ENCODE results near the gene UAP1.

The UAP1 gene

DNA sequence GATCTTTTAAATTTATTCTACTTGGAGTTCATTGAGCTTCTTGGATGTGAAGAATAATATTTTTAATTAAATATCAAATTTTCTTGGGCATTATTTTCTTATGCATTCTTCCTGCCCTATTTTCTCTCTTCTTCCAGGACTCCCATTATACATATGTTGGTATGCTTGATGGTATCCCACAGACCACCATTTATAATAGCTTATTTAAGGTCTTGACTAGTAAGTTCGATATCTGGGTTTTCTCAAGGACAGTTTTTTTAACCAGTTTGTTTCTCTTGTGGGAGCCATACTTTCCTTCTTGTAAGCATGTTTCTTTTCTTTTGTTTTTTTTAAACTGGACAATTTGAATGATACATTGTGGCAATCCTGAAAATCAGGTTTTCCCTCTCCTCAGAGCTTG, 55.3 kb downstream of the UAP1 start:
- no peak for DNase-seq (ENCODE audit: low read depth)

DNA sequence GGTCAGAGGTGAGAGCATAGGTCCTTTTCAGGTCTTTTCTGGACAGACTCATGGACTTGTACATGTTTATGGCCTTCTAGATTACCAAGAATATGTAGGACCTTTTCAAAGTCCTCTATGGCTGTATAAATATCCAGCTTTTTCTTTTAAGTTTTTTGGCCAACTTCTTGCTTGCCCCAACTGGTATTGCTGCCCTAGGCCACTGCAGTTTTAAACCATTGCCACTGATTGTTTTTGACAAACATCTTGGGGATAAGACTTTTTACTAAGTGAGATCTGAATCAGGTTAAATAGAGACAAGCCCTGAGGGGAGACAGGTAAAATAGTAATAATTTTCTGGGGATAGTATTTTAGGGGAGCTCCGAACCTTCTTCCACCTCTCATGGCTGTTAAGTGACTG, 56.0 kb downstream of the UAP1 start:
- no peak for DNase-seq (ENCODE audit: low read depth)

- no peak for DNase-seq (ENCODE audit: low read depth)
Measured at GRCh38 chr1:162619076-162619475, 57.6 kb downstream of the UAP1 start.

GRCh38 chr1:162621256-162621655, 59.7 kb downstream of the UAP1 start:
- no peak for DNase-seq (ENCODE audit: low read depth)

DNA sequence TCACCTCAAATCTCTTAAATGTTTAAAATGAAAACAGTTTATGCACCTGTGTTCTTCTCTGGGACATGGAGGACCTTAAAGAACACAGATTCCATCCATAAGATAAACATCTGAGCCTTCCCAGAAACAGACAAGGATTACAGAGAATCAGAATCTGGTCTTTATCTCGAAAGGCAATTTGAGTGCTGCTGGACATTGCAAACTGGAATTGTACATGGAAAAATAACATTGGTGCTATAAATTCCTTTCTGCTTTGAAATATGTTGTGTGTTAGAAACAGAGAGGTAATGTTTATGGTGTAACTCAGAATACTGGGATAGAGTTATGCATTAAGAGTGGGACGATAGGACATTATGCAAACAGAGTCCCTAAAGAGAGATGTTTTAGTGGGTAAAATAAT, 64.2 kb downstream of the UAP1 start:
- DNase-seq (ENCODE audit: low read depth): no peak

- DNase-seq (ENCODE audit: low read depth): no peak
Measured at GRCh38 chr1:162626094-162626493, 64.6 kb downstream of the UAP1 start.

- no peak for DNase-seq (ENCODE audit: low read depth)
Measured at GRCh38 chr1:162626761-162627160, 65.2 kb downstream of the UAP1 start.

GRCh38 chr1:162627662-162628296, 66.3 kb downstream of the UAP1 start:
- peak; percentile 65 for DNase-seq (ENCODE audit: low read depth)

- DNase-seq (ENCODE audit: low read depth): no peak
Measured at GRCh38 chr1:162629077-162629627, 67.6 kb downstream of the UAP1 start.

GRCh38 chr1:162629651-162630050, 68.1 kb downstream of the UAP1 start:
- DNase-seq (ENCODE audit: low read depth): peak; percentile 83

- DNase-seq (ENCODE audit: low read depth): peak; percentile 78
Measured at GRCh38 chr1:162631546-162632191, 70.1 kb downstream of the UAP1 start.

- peak; percentile 77 for DNase-seq (ENCODE audit: low read depth)
Measured at GRCh38 chr1:162632217-162632666, 70.7 kb downstream of the UAP1 start, which contains the start of gene DDR2. TSS of gene DDR2 (plus strand) at chr1:162632464. CDS start at chr1:162719064, 86,600 bp downstream.

DNA sequence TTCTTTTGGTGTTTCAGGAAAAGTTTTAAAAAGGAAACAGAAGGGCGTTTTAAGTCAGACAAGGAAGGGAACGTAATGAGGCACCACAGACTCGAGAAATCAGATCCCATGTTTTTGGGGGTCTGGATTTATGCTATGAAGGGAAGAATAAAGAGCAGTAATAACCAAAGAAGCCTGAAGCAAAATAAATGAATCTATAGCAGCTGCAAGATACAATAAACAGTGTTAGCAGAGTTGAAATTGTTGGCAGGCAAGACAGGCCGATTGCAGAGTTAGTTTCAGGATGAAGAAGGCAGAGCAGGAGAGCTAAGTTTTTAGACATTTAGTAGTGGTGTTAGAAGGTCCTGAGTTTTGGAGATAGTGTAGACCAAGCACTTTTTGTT, 71.2 kb downstream of the UAP1 start:
- peak; percentile 66 for DNase-seq (ENCODE audit: low read depth)

GRCh38 chr1:162633081-162633762, 71.7 kb downstream of the UAP1 start:
- peak; percentile 62 for DNase-seq (ENCODE audit: low read depth)

DNA sequence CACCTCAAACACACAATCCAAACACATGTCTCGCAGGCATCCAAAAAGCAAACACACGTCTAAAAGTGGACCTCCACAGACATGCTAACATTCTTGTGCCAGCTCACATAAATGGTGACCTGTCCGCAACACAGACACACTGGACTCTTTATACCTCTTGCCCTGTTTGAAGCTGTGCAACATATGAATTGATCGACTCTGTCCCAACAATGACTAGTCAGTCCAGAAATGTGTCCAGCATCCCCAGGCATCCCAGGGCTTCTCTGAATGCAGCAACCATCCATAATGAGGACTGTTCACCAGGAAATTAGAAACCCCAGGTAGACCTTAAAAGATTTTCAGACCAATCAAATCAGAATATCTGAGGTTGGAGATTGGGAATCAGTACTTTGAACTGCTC, 73.9 kb downstream of the UAP1 start:
- DNase-seq (ENCODE audit: low read depth): no peak

GRCh38 chr1:162639718-162640117, 78.2 kb downstream of the UAP1 start:
- DNase-seq (ENCODE audit: low read depth): no peak

- DNase-seq (ENCODE audit: low read depth): no peak
Measured at GRCh38 chr1:162641114-162641513, 79.6 kb downstream of the UAP1 start.

- DNase-seq (ENCODE audit: low read depth): no peak
Measured at GRCh38 chr1:162644986-162645314, 83.4 kb downstream of the UAP1 start.

DNA sequence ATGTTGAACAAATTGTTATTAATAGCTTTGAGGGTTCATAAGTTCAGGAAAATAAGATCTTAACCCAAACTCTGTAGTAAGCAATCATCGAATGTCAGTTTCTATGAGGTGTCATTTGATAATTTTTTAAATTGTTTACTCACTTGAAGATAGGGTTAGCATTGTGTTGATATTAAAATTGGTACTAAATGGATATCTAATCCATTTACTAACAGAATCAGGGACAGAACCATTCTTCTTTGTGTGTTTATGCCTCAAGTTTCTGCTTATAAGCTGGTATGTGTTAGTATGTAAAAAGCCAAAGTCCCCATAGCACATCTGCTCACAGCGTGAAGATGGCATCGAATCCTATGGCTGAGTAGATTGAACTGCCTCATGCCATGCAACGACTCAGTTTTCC, 84.1 kb downstream of the UAP1 start:
- no peak for DNase-seq (ENCODE audit: low read depth)

- DNase-seq (ENCODE audit: low read depth): peak; percentile 55
Measured at GRCh38 chr1:162649583-162649982, 88.1 kb downstream of the UAP1 start.

All from iris pigment epithelial cell (primary cell).